ENCODE results near the gene HNRNPUL2.

HNRNPUL2 gene

DNA sequence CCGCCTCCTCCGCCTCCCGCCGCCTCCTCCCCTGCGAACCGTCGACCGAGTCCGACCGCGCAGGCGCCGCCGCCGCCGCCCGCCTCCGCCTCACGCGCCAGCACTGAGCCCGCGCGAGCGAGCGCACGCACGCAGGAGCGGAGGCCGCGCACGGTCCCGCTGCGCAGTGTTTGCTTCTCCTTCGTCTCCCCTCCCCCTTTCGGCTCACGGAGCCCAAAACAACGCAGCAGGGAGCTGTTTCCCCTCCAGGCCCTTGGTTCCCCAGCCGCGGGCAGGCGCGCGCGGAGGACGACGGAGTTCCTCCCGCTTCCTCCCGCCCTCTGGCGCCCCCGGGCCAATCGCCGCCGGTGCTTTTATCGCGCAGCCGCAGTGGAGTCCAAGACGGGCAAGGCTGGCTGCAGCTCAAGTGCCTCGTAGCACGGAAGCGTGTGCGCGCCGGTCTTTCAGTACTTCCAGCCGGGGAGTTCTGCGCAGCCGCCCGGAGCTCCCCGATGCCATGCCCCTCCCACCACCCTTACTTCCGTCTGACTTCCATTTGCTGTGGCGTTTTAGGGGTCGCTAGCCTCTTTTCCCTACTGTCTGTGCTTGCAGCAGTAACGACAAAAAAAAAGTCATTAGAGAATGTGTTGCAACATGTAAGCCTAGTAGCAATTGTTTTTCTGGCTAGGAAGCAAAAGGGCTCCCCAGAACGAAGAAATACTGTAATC, at the start of gene HNRNPUL2:
Gene HNRNPUL2, minus strand, starts transcription at position 293 of the 707 bp plus-strand sequence. CDS start 301 bp downstream, outside the sequence.
- H3K4me3 ChIP-seq (ENCODE audit: low read depth, low read length): peak within 1 kb of the TSS; percentile 83
- TF ChIP-seq, protein P1, sequence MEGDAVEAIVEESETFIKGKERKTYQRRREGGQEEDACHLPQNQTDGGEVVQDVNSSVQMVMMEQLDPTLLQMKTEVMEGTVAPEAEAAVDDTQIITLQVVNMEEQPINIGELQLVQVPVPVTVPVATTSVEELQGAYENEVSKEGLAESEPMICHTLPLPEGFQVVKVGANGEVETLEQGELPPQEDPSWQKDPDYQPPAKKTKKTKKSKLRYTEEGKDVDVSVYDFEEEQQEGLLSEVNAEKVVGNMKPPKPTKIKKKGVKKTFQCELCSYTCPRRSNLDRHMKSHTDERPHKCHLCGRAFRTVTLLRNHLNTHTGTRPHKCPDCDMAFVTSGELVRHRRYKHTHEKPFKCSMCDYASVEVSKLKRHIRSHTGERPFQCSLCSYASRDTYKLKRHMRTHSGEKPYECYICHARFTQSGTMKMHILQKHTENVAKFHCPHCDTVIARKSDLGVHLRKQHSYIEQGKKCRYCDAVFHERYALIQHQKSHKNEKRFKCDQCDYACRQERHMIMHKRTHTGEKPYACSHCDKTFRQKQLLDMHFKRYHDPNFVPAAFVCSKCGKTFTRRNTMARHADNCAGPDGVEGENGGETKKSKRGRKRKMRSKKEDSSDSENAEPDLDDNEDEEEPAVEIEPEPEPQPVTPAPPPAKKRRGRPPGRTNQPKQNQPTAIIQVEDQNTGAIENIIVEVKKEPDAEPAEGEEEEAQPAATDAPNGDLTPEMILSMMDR (IDR thresholded peaks at IDR 0.05; ENCODE audit: low read depth, low read length): no peak

DNA sequence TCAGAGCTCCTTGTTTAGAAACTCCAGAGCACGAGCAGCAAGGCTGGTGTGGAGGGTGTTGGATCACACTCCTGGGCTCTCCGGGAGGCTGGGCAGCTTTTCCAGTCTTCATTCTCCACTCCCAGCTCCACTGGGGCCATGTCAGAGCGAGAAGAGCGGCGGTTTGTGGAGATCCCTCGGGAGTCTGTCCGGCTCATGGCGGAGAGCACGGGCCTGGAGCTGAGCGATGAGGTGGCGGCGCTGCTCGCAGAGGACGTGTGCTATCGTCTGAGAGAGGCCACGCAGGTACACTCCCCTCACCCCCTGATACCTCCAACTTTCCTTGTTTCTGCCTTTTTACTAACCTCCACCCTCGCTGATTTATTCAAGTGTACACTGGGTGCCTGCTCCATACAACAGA, 48.4 kb upstream of the HNRNPUL2 start:
- TF ChIP-seq, protein P1 (IDR thresholded peaks at IDR 0.05; ENCODE audit: low read depth, low read length): no peak
- no peak overlapping the region for H3K4me3 ChIP-seq (ENCODE audit: low read depth, low read length)

DNA sequence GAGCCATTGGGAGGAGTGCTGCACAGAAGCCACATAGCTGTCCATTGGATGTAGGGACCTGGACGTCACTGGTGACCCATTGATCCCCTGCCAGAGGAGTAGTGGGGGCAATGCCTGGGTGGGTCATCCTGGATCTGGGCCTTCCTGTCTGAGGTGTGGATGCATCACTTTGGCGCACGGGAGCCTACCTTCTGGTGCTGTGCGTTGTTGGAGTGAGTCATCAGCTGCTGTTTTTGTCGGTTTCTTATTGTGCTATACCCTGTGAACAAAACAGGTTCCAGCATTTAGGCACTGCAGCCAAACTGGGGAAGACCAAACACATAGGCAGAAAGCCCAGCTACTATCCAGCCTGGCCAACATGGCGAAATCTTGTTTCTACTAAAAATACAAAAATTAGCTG, 47.1 kb upstream of the HNRNPUL2 start:
- no peak overlapping the region for H3K4me3 ChIP-seq (ENCODE audit: low read depth, low read length)
- TF ChIP-seq, protein P1 (IDR thresholded peaks at IDR 0.05; ENCODE audit: low read depth, low read length): no peak

DNA sequence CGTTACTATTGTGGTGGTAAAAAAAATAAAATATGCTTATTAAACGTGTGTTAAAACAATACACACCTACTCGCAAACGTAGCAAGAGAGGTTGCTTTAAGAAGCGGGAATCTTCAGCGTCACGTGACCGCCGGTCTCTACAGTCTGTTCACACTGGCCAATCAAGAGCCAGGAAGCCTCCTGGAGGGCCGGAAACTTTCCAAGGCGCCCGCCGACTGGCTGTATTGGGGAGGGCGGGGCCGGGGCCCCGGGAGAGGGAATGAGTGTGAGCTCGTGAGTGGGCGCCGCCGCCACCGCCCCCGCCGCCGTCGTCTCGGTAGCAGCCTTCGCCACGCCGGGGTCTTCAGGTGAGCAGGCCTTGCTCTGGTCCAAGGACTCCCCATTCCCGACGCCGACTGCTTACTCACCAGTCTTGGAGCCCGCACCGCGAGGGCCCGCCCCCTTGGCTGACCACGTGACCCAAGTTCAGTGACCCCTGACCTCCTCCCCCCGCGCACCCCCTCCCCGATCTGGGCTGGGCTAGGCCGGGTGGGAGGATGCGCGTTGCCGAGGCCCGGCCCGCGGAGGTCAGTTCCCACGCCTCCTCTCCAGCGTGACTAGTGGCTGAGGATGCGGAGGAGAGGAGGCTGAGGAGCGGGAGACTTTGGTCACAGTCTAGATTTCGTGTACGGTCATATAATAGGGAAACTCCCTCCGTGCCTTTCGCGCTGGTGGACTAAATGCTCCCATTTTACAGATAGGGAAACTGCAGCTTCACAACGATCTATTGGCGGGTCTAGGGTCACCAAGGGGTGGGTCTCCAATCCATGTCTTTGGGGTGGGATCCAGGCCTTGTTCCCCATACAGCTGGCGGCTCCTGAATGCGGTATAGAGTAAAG, 44.1 kb upstream of the HNRNPUL2 start, which contains the start of gene TAF6L:
Gene TAF6L, plus strand, starts transcription at position 253 of the 878 bp plus-strand sequence. CDS start 4,388 bp downstream, outside the sequence.
- TF ChIP-seq, protein P1 (IDR thresholded peaks at IDR 0.05; ENCODE audit: low read depth, low read length): no peak
- peak within 1 kb of the TSS; percentile 67 for H3K4me3 ChIP-seq (ENCODE audit: low read depth, low read length)

DNA sequence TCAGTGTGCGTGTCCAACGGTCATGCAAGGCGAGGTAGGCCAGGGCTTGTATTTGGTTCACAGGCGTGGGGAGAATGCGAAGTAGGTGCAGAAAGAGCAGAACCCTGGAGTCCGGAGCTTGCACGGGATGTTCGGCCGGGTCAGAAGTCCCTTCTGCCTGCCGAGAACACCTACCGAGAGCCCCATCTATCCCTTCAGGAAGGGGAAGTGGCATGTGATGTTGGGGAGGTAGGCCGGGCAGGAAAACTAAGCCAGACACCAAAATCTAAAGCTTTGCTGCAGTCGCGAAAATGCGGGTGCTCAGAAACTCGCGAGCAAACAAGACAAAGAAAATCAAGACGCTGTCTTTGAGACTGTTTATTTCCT, 43.5 kb upstream of the HNRNPUL2 start:
- TF ChIP-seq, protein P1 (IDR thresholded peaks at IDR 0.05; ENCODE audit: low read depth, low read length): no peak
- peak overlapping the region; percentile 67 for H3K4me3 ChIP-seq (ENCODE audit: low read depth, low read length)

DNA sequence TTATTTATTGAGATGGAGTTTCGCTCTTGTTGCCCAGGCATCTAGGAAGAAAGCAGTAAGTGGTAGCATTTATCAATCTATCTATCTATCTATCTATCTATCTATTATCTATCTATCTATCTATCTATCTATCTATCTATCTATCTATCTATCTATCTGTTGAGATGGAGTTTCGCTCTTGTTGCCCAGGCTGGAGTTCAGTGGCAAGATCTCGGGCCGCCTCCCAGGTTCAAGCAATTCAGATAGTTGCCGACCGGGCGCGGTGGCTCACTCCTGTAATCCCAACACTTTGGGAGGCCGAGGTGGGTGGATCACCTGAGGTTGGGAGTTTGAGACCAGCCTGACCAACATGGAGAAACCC, 33.6 kb upstream of the HNRNPUL2 start:
- peak overlapping the region; percentile 71 for H3K4me3 ChIP-seq (ENCODE audit: low read depth, low read length)

DNA sequence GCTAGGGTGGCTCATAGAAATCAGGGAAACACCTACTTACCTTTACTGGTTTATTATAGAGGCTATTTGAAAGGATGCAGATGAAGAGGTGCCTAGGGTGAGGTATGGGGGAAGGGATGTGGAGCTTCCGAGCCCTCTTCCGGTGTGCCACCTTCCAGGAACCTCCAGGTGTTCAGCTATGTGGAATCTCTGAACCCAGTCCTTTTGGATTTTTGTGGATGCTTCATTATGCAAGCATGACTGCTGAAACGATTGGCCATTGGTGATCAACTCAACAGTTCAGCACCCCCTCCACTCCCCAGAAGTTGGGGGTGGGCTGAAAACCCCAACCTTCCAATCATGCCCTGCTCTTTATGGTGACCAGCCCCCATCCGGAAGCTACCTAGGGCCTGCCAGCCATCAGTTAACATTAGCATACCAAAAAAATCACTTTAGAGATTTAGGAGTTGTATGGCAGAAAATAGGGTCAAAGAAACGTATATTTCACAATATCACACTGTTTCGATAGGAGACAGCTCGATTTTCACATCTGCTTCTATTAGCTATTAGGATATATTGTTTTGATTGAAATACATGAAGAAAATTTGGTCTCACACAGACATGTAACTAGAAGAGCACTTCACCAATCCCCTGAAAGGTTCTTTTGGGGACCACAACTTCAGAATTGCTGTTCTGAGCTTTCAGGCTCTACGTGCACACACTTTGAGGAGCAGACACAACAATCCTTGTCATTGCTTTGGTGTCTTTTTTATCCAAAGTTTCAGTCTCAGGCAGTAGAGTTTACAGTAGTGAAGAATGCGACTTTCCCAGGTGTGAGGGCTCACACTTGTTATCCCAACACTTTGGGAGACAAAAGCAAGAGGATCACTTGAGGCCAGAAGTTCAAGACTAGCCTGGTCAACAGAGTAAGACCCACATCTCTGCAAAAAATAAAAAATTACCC, 30.9 kb upstream of the HNRNPUL2 start:
- H3K4me3 ChIP-seq (ENCODE audit: low read depth, low read length): no peak overlapping the region
- TF ChIP-seq, protein P1 (IDR thresholded peaks at IDR 0.05; ENCODE audit: low read depth, low read length): no peak

Measured in WI38 (cell line).